ENCODE data around the gene ARL8A. TPM values are rescaled to one million over a fixed set of nuclear protein-coding genes. Genes with fewer than 3 reads are reported as not detected.

ARL8A gene
- total and polyA plus RNA-seq, 2 experiments from 2014 or later = 32.7 to 56.0 TPM

GRCh38 chr1:202160377-202160940, 15.9 kb upstream of the ARL8A start, which contains the start of gene PTPN7:
Gene PTPN7 (minus strand): TSS chr1:202160602. CDS start chr1:202159402, 1,200 bp downstream.
- Histone ChIP-seq H3K4me2 (no peak within 1 kb of the TSS), H3K27me3 (no peaks in the 10 kb centered on the region), H2AFZ (no peak within 1 kb of the TSS), H3K36me3 (replicated peaks; ENCODE audit: insufficient read depth, low read depth) (no peaks in the 10 kb centered on the region), H3K9me3 (ENCODE audit: low read depth) (no peaks in the 10 kb centered on the region), H3K9me2 (replicated peaks; ENCODE audit: insufficient read depth) (no peaks in the 10 kb centered on the region), H4K20me1 (ENCODE audit: insufficient read depth, poor library complexity, severe bottlenecking) (no peaks in the 10 kb centered on the region), H3K27ac (no peak within 1 kb of the TSS), H3K4me3 (no peak within 1 kb of the TSS), H3K4me1 (ENCODE audit: insufficient read depth) (no peaks in the 10 kb centered on the region), H3K79me2 (no peaks in the 10 kb centered on the region)
- TF ChIP-seq EZH2phosphoT487 (IDR thresholded peaks at IDR 0.05; ENCODE audit: low read depth, severe bottlenecking, unreplicated experiment) (no peak), EZH2 (IDR thresholded peaks at IDR 0.05; ENCODE audit: borderline replicate concordance) (no peak)
- TF ChIP-seq, protein P1, sequence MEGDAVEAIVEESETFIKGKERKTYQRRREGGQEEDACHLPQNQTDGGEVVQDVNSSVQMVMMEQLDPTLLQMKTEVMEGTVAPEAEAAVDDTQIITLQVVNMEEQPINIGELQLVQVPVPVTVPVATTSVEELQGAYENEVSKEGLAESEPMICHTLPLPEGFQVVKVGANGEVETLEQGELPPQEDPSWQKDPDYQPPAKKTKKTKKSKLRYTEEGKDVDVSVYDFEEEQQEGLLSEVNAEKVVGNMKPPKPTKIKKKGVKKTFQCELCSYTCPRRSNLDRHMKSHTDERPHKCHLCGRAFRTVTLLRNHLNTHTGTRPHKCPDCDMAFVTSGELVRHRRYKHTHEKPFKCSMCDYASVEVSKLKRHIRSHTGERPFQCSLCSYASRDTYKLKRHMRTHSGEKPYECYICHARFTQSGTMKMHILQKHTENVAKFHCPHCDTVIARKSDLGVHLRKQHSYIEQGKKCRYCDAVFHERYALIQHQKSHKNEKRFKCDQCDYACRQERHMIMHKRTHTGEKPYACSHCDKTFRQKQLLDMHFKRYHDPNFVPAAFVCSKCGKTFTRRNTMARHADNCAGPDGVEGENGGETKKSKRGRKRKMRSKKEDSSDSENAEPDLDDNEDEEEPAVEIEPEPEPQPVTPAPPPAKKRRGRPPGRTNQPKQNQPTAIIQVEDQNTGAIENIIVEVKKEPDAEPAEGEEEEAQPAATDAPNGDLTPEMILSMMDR (IDR thresholded peaks at IDR 0.05; ENCODE audit: poor library complexity) = no peak
- WGBS (ENCODE audit: low lambda C conversion rate, missing lambda C conversion rate) = 91% methylated on average over 14 of the region's 17 CpGs
- DNase-seq (ENCODE audit: low spot score) = no peak

DNA sequence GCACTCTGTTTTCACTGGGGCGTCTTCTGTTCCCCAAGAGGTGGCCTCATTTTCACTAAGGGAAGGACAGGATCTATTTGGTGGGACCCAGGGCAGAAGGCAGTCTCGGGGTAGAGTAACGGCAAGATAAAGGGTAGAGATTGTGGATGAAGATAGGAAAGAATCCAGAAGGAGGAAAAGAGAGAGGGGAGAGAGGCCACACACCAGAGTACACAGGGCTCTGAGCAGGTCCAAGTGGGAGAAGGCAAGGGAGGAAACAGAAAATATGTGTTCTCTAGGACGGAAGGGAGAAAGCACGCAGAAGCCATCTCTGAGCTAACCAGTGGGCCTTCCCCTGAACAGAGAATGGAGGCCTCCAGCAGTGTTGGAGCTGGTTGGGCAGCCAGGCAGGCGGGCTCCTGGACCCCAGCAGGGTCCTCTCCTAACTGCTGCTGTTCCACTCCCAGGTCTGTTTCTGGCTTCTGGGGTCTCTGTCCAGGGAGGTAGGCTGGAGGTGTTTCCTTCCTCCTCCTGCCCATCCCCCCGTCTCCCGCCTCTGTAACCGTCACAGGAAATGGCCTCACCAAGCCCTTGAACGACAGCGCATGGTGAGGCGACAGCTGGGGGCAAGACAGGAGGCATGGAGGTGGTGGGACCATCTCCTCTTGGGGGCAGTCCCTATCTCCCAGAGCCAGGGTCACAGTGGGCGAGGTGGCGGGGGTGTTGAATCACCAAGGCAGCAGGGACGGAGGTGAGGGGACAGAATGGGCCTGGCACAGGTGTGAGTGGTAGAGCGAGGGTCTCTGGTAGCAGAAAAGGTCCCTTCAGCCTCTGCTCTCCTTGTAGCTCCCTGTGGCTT, 15.2 kb upstream of the ARL8A start:
- TF ChIP-seq EZH2 (IDR thresholded peaks at IDR 0.05; ENCODE audit: borderline replicate concordance) (no peak), EZH2phosphoT487 (IDR thresholded peaks at IDR 0.05; ENCODE audit: low read depth, severe bottlenecking, unreplicated experiment) (no peak)
- TF ChIP-seq, protein P1 (IDR thresholded peaks at IDR 0.05; ENCODE audit: poor library complexity) = no peak
- H4K20me1 ChIP-seq (ENCODE audit: insufficient read depth, poor library complexity, severe bottlenecking) = no peaks in the 10 kb centered on the region
- no peak for DNase-seq (ENCODE audit: low spot score)
- H3K36me3 ChIP-seq (replicated peaks; ENCODE audit: insufficient read depth, low read depth) = no peaks in the 10 kb centered on the region
- H3K9me2 ChIP-seq (replicated peaks; ENCODE audit: insufficient read depth) = no peaks in the 10 kb centered on the region
- 91% methylated on average over 16 of the region's 16 CpGs for WGBS (ENCODE audit: low lambda C conversion rate, missing lambda C conversion rate)
- H3K27me3 ChIP-seq = no peaks in the 10 kb centered on the region
- H3K4me1 ChIP-seq (ENCODE audit: insufficient read depth) = no peaks in the 10 kb centered on the region
- H2AFZ ChIP-seq = no peak overlapping the region
- H3K27ac ChIP-seq = no peak overlapping the region
- no peaks in the 10 kb centered on the region for H3K9me3 ChIP-seq (ENCODE audit: low read depth)
- no peaks in the 10 kb centered on the region for H3K79me2 ChIP-seq
- H3K4me2 ChIP-seq = no peak overlapping the region
- no peak overlapping the region for H3K4me3 ChIP-seq

- no peaks in the 10 kb centered on the region for H3K9me2 ChIP-seq (replicated peaks; ENCODE audit: insufficient read depth)
- no peaks in the 10 kb centered on the region for H3K9me3 ChIP-seq (ENCODE audit: low read depth)
- no peaks in the 10 kb centered on the region for H3K4me1 ChIP-seq (ENCODE audit: insufficient read depth)
- 97% methylated on average over 10 of the region's 10 CpGs for WGBS (ENCODE audit: low lambda C conversion rate, missing lambda C conversion rate)
- no peaks in the 10 kb centered on the region for H3K27me3 ChIP-seq
- H3K4me3 ChIP-seq = no peak overlapping the region
- no peak for DNase-seq (ENCODE audit: low spot score)
- H2AFZ ChIP-seq = no peak overlapping the region
- no peaks in the 10 kb centered on the region for H3K79me2 ChIP-seq
- no peaks in the 10 kb centered on the region for H3K36me3 ChIP-seq (replicated peaks; ENCODE audit: insufficient read depth, low read depth)
- TF ChIP-seq EZH2 (IDR thresholded peaks at IDR 0.05; ENCODE audit: borderline replicate concordance) = no peak
- TF ChIP-seq, protein P1 (IDR thresholded peaks at IDR 0.05; ENCODE audit: poor library complexity) = no peak
- TF ChIP-seq EZH2phosphoT487 (IDR thresholded peaks at IDR 0.05; ENCODE audit: low read depth, severe bottlenecking, unreplicated experiment) = no peak
- no peak overlapping the region for H3K4me2 ChIP-seq
- no peaks in the 10 kb centered on the region for H4K20me1 ChIP-seq (ENCODE audit: insufficient read depth, poor library complexity, severe bottlenecking)
- no peak overlapping the region for H3K27ac ChIP-seq
Measured at GRCh38 chr1:202158810-202159533, 14.4 kb upstream of the ARL8A start.

All from hepatocyte (in vitro differentiated cells).